Muscle of arm (tissue), 12 donors: ENCODE results near the gene TGFBR3L. TPM values are rescaled to one million over a fixed set of nuclear protein-coding genes. Genes with fewer than 3 reads are reported as not detected.
"Not testable (repeated sequence)": the region's sequence is repeated elsewhere in the genome, so short reads cannot be mapped to it uniquely, and the experiment has no call there.

ENCODE experiments used
- DNase-seq: peaks from one replicate; pipeline ENCODE4 v3.0.0-alpha.2; 2013
- polyA plus RNA-seq, 12 donors: library from polyadenylated mRNA; unstranded; fragments of 120-200 nt; gene quantifications; one replicate each; pipeline ENCODE4 v1.2.1, GENCODE V29; 2013; ENCODE audit not compliant: insufficient read length in 12 of 12

Gene TGFBR3L
- polyA plus RNA-seq, 12 donors = 0.21 to 0.60 (median 0.41) TPM; not detected in 7

DNA sequence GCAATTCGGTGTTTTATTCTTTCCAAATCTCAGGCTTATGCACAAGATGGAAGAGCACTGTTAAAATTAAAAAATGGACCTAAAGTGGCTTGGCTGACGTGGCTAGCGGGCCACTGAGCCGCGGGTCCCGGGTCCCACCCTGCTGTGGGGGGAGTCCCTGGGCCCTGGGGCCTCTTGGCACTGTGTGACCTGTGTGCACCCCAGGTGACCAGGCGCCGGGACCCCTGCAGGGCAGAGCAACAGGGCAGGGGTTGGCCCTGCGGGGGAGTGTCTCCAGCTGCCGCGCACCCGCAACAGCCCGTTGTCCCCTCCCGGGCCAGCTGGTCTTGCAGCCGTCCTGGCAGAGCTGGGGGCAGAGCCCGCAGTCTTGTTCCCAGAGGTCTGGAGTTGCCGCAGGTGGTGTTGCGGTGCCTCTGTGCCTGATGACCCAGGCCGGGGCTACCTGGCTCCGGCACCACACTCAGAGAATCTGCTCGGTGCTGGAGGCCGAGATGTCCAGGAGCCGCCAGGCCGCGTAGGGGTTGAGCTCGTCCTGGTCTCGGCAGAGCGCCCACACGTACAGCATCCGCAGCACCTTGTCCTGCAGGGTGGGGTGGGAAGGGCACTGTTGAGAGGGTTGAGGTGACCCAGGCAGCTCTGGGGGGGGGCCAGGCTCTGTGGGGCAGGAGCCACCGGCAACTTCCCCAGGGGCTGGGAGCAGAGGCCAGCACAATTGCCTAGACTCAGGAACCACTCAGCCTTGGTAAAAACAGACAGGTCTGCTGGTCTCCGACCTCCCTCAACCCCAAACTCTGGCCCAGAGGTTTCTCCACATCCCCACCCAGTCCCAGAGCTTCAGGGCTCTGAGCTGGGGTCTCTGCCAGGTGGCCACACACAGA lies 12.3 kb downstream of the TGFBR3L start:
- no peak for DNase-seq

DNA sequence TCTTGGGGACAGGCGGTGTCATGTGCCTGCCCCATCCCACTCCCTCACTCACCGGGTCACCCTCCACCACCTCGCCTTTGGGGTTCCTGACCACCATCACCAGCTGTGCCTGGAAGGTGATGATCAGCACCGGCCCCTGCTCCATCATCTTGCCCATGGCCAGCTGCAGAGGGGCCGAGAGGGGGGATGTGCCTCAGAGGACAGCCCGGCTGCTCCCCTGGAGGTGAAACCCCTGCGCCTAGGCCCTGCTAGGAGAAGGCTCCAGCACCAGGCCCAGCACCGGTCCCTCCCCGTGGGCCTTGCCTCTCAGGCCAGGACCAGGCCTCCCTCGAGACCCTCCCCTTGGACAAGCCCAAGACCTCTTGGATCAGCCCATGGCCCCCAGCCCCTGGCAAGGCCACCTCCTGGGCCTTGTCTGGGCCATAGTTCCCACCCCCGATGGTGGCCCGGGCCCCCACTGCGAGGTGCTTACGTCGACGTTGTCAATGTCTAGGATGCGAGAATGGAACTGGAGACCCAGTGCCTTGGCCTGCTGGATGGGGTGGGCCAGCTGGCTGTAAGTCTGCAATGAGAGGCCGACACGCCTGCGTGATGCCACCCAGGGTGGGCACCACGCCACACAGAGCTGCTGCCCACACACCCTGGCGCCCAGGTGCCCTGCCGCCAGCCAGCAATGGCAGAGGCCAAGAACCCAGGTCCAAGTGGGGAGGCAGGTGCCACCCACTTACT lies 13.1 kb downstream of the TGFBR3L start:
- DNase-seq = no peak

DNA sequence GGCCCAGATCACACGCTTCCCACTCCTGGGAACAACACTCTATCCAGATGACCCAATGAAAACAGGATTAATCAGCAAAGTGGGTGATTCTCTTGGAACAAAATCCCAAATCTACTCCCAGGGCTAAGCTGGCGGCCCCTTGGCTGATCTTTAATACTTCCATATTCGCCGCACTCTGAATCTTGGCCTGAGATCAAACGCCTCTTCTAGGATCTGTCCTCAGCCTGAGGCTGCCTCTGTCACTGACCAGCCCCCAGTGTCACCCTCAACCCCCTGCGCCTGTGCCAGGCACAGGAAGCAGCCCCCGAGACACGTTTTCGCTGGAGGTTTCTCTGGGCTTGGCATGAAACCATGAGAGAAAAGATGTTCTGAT lies 13.7 kb downstream of the TGFBR3L start:
- no peak for DNase-seq

DNA sequence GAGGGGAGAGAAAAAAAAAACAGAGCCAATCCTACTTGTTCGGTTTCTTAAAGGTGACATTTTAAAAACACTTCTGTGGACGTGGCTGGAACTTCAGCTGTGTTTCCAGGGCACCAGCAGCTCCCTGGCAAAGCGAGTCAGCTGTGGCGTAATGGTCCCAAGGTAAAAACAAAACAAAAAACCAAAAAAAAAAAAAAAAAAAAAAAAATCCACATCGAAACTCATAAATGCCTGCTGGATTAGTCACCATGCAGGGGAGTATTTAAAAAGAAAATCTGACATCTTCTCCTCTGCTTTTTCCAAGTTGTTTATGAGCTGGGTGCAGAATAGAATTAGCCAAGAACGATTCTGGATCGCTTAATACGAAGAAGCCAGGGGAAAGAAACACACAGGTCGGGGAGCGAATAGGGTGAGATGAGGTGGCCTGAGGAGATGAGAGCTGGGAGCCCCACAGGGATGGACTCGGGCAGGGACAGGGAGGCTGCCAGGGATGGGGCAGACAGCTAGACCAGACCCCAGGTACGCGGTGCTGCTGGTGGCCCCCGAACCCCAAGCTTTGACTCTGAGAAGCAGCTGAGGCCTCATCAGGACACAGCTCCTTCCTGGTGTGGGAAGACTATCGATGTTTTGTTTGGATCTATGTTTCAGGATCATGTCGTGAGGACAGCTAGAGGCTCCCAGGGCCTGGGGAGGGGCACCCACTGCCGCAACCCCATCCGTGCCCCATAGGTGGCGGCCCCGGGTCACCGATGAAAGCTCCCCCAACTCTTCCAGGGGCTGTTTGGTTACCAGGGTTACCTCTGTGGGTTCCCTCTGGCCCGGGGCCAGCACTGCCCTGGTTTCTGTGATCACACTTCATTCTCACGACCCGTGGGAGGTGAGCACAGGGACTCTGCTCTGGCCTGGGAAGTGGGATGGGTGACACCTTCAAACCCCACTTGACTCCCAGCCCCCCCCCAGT lies 14.4 kb downstream of the TGFBR3L start:
- no peak for DNase-seq

DNA sequence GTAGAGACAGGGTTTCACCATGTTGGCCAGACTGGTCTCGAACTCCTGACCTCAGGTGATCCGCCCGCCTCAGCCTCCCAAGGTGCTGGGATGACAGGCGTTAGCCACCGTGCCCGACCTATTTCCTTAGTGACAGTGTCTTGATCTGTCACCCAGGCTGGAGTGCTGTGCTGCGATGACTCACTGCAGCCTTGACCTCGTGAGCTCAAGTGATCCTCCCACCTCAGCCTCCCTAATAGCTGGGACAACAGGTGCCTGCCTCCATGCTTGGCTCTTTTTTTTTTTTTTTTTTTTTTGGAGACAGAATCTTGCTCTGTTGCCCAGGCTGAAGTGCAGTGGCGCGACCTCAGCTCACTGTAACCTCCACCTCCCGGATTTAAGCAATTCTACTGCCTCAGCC lies 15.4 kb downstream of the TGFBR3L start:
- not testable (repeated sequence) for DNase-seq

DNA sequence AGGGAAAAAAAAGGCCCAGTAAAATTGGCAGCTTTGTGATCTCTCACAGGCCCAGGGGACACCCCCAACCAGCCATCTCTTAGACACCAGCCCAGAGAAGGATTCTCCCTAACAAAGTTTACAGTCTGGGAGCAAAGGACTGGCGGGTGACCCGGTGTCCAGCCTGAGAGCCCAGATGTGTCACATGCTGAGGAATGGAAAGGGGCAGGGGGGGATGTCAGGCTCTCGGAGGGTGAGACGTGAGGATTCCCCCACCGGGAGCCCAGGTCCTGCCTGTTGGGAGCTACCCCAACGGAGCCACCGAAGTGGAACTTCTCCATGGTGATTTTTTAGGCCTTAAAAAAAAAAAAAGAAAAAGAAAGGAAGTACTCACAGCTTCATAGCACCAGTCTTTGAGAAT lies 16.1 kb downstream of the TGFBR3L start:
- DNase-seq = no peak

DNA sequence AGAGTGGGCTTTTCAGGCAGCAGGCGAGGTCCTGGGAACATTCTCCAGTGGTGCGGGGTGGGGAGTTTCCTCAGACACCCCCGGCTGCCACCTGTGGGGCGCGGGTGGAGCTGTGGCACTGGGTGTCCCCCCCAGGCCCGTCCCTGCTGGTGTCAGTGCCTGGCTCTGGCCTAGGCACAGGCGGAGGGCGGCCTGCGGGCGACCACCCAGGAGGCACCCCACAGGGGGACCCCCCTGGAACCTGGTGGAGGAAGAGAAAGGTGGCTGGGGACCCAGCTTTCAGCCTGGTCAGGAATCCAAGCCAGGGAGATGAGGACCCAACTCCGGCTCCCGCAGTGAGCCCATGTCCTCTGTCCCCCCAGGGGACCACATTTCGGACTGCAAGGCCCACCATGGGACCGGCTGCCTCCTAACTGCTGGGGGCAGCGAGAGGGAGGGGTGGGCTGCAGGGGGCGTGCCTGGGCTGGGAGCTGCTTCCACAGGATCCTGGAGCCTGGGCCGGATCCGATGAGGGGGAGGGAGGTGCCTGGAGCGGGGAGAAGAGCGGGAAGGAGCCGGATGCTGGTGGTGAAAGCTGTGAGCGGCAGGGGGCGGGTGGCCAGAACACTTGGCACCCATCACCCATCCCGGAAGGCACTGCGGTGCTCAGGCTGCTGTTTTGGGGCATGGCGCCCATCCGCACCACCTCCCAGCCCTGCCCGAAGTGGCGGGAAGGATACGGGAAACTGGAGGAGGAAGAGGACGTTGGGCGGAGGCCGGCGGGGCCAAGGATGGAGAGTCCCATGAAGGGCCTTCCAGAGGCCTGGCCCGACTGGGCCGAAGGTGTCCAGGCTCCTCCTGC lies 16.8 kb downstream of the TGFBR3L start:
- DNase-seq = no peak

DNA sequence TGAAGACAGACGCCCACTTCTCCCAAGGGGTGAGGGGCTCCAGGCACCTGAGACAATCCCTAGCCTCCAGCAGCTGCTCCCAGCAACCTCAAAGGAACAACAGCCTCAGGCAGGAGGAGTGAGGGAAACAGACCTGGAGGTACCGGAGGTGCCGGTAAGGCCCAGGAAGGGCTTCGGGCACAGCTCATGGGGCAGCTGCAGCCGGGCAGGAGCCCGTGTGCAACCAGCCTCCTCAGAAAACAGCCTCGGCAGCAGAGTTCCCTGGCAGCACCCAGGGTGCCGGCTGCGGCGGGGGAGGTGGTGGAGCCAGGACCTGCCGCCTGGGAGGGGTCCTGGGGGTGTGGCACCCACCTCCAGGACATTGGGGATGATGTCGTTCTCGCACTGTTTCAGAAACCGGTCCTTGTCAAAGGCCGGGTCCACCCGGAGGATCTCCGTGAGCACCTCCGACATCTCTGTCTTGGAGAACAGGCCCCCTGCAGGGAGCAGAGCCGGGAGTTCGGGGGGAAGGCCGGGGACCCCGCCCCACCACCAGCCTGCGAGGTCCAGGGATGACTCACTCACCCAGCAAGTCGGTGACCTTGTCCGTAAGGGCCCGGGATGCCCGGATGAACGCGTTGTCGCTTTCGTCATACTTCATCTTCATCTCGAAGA lies 17.8 kb downstream of the TGFBR3L start:
- DNase-seq = no peak

DNA sequence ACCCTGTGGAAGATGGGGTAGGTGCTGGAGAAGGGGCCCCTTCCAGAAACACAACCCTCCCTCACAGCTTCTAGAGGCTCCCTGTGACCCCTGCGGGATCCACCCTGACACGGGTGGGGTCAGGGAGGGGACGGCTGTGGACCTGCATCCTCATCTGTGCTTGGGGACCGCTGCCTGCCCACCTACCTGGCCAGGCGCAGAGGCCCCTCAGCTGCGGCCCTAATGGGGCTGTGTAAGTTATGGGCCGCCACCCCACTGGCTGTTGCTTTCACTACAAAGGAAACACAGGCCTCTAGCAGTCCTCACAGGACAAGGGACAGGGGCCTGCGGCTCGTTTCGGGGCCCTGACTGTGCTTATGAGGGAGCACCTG lies 18.3 kb downstream of the TGFBR3L start:
- no peak for DNase-seq

DNA sequence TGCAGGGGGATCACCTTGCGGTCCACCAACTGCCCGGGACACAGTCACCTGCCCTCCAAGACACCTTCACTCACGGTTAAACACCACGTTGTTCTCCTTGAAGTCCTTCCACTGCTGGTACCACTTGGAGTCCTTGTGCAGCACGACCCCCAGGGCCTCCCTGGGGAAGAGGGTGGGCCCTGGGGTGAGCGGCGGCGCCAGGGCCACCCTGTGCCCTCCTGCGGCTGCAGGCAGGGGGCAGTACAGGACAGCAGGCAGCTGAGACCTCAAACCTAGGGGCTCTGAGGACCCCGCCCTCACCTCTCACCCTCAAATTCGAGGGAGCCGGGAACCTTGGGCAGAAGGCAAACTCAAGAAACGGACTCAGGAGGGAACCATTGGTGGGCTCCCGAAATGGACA lies 18.8 kb downstream of the TGFBR3L start:
- DNase-seq = no peak

DNA sequence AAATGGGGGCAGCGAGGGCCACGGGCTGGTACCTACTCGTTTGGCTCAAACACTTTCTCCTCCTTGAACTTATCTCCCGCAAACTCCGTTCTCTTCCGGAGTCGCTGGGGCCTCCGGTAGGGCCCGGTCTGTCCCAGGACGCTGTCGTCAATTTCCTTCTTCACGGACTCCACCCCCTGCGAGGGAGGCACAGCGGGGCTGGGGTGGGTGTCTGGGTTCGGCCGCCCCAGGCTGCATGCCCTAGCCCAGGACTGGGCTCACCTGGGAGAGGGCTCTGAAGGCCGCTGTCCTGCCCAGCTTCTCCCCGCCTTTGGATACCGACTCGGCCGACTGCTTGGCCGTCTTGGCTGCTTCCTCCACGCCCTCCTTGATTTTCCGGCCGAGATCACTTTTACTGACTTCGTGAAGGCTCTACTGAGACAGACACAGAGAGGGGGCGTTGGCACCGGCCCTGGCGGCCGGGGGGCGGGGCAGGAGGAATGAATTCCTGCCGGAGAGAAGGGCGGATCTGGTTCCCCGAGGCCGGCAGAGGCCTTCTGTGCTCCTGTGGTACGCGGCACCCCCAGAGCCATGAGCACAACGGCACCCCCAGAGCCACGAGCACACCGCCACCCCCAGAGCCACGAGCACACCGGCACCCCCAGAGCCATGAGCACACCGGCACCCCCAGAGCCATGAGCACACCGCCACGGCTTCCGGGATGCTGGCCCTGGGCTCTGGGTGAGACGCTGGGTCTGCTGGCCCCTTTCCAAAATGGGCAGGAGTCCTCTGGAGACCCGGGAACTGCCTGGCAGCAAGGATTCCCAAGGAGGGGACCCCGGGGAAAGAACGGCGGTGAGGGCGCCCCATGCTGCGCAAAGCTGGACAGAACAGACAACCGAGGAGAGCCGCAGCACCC lies 19.4 kb downstream of the TGFBR3L start:
- no peak for DNase-seq

DNA sequence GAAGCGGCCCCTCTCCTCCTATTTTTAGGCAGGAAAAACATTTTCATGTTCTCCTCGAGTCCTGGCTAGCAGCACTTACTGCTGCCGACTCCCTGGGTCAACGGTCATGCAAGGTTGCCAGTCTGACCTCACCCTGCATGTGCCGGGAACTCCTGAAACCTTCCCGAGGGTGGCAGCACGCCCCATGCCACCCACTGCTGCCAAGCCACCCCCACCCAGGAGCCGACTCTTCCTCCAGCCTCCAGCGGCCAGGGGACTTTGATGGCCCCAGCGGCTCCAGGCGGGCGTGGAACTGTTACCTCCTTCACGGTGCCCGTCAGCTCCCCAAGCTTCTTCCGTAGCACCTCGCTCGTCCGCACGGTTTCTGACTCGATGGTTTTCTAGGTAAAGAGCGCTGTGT lies 20.1 kb downstream of the TGFBR3L start:
- no peak for DNase-seq

DNA sequence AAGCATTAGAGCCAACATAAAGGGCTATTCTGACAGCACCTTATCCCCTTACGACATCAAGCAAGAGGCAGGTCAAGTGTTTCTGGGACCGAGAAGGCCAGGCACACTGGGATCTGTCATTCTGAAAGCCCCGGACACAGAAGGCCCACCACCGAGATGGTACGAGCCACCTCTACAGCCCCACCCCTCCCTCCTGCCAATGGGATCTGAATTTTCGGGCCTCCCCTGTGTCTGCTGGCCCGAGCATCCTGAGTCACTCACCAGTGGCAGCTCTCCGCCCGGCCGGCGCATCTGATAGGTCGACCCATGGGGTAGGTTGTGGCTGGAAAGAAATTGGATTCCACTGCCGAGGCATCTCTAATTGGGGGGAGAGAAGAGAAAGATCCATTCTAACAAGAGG lies 26.2 kb downstream of the TGFBR3L start:
- DNase-seq = no peak

DNA sequence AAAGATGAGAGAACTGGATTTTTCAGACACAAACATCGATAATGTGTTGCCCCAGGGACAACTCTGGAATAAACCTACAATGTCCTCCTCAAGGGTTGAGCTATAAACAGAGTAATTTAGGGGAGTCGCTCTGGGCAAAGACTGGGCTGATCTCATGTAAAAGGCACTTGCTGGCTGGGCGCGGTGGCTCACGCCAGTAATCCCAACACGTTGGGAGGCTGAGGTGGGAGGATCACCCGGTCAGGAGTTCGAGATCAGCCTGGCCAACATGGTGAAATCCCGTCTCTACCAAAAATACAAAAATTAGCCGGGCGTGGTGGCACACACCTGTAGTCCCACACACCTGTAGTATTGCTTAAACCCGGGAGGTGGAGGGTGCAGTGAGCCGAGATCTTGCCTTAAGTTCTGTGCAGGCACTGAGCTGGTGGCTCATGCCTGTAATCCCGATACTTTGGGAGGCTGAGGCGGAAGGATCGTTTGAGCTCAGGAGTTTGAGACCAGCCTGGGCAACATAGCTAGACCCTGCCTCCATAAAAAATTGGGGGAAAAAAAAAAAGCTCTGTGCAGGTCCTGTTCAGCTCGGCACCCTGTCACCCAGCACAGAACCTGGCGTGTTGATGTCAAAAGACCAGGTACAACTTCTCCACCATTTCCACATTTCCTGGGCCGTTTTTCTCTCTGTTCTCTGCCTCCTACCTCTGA lies 27.4 kb downstream of the TGFBR3L start:
- no peak for DNase-seq

DNA sequence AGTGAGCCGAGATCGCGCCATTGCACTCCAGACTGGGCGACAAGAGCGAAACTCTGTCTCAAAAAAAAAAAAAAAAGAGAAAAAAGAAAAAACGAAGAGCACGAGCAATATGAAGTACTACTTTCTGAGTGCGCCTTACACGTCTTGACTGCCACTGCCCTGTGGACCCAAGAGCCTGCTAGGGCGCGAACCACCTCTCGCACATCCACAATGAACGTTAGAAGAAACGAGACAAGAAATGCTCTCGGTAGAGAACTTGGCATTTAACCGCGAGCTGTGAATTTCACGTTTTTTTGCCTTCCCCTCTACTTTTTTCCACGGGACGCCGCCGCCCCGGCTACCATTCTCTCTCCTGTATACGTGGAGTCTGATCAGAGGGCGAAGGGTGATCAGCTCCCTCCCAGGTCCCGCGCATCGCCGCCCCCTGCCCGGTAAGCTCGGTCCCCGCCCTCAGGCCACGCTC lies 28.4 kb downstream of the TGFBR3L start:
- no peak for DNase-seq

DNA sequence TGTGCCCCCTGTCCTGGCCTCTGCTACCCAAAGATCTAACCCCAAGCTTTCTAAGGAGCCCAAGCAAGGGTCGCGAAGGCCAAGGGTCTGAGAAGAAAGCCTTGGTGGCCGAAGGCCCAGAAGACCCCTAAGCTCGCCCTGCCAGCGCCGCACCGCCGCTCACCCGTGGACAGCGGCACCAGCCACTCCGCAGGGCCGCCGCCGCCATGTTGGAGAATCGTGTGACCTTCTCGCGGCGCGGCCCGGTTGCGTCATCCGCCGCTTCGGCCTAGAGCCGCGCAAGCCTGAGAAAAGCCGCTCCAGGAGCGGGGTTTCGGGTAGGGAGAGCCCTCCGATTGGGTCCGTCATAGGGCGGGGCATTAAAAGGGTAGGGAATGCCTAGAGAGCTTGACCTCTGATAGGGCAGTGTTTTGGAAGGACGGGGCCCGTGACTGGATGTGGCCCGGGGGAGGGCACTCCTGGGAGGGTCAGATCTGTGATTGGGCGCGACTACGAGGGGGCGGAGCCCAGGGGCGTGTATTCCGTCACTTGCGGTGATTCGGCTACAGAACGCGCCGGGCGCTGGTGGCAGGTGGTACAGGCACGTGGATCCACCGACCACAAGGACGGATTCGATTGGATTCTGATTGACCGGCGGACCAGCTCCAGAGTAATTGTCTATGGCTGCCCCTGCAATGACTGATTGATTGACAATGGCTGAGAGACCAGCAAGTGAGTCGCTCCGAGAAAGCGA lies 29.0 kb downstream of the TGFBR3L start, which contains the start of gene TIMM44:
Gene TIMM44, minus strand, starts transcription at position 223 of the 733 bp plus-strand sequence. Its CDS starts 15 bp downstream, at position 208.
- DNase-seq = peak; percentile 99

DNA sequence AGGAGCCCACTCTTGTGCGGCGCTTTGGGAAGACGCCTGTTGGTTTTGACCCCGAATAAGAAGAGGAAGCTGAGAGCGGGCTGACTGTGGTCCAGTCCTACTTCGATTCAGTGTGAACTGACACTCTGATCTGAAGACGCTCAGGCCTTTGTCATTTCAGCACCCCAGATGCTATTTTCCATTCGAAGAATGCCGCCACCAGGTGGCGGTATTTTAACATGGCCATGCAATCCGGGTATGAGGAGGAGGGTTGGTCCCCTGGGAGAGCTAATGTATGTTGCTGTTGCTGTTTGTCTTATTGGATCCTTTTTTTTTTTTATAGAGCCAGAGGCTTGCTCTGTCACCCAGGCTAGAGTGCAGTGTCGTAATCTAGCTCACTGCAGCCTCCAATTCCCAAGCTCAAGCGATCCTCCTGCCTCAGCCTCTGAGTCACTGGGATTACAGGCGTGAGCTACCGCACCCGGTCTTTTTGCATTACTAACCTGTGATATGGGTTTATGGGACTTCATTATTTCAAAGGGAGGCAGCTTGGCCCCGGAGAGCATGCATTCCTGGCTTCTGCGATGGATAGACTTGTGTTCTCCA lies 29.6 kb downstream of the TGFBR3L start:
- peak; percentile 94 for DNase-seq
